IMR-90 (cell line): ENCODE results near the gene FAM83C. TPM values are rescaled to one million over a fixed set of nuclear protein-coding genes. Genes with fewer than 3 reads are reported as not detected.

Experiments used
- ATAC-seq: fragments of 200-7000 bp; cut with Tn5 transposase; 2 replicates; pipeline ENCODE4 v1.9.1; 2020; ENCODE audit warnings: low read depth, mild to moderate bottlenecking, moderate library complexity
- BruUV-seq: library from RNA; stranded (reverse); fragments of 400-500 nt; replicated peaks from 2 replicates; lab custom pipeline; 2021; lab: Mats Ljungman, UMichigan
- CTCF ChIA-PET: fragments of 300-600 bp; formaldehyde crosslinking; extraction: SDS; loops from one replicate; lab custom pipeline; 2021; ENCODE audit warnings: antibody characterized with exemption; lab: Yijun Ruan, JAX
- POLR2A ChIA-PET: fragments of 300-600 bp; sonication (Branson Sonifier 250); formaldehyde crosslinking; loops from one replicate; lab custom pipeline; 2022; ENCODE audit warnings: antibody characterized with exemption; ENCODE audit not compliant: unreplicated experiment; lab: Charles Lee
- DNase-seq: peaks from one replicate; pipeline ENCODE4 v3.0.0; 2013
- H2AFZ ChIP-seq: replicated peaks from 2 replicates; pipeline ENCODE3; 2013; ENCODE audit warnings: low read length, mild to moderate bottlenecking; ENCODE audit not compliant: poor library complexity
- H2AK5ac ChIP-seq: 2 replicates; pipeline ENCODE4 v1.6.1; 2013; ENCODE audit warnings: low read depth, low read length, inconsistent platforms
- H2AK9ac ChIP-seq: replicated peaks from 2 replicates; pipeline ENCODE3; 2013; ENCODE audit warnings: mild to moderate bottlenecking, low read depth, low read length, moderate library complexity; ENCODE audit not compliant: poor library complexity
- H2BK120ac ChIP-seq: 2 replicates; pipeline ENCODE4 v1.6.1; 2013; ENCODE audit warnings: low read depth, low read length, inconsistent platforms
- H2BK15ac ChIP-seq: 3 replicates; pipeline ENCODE4 v1.6.1; 2013; ENCODE audit warnings: low read depth, low read length, inconsistent platforms
- H2BK20ac ChIP-seq: 2 replicates; pipeline ENCODE4 v1.6.1; 2013; ENCODE audit warnings: low read depth, mild to moderate bottlenecking, inconsistent platforms, low read length, moderate library complexity
- H2BK5ac ChIP-seq: 2 replicates; pipeline ENCODE4 v1.6.1; 2013; ENCODE audit warnings: mild to moderate bottlenecking, low read depth, low read length, inconsistent platforms; ENCODE audit not compliant: poor library complexity, severe bottlenecking
- H3K14ac ChIP-seq: replicated peaks from 2 replicates; pipeline ENCODE4 v1.6.1; 2013; ENCODE audit warnings: low read depth, low read length, inconsistent platforms
- H3K18ac ChIP-seq: 2 replicates; pipeline ENCODE4 v1.6.1; 2013; ENCODE audit warnings: low read depth, low read length, control low read depth
- H3K23ac ChIP-seq: 2 replicates; pipeline ENCODE4 v1.6.1; 2013; ENCODE audit warnings: low read depth, low read length, inconsistent platforms
- H3K27ac ChIP-seq: 2 replicates; pipeline ENCODE4 v1.5.1; 2013; ENCODE audit warnings: mild to moderate bottlenecking, control low read depth, low read length; ENCODE audit not compliant: insufficient read depth
- H3K27me3 ChIP-seq: 2 replicates; pipeline ENCODE4 v1.6.1; 2013; ENCODE audit warnings: low read length; ENCODE audit not compliant: control insufficient read depth, insufficient read depth
- H3K36me3 ChIP-seq: 2 replicates; pipeline ENCODE4 v1.6.1; 2013; ENCODE audit warnings: low read length, mixed read lengths; ENCODE audit not compliant: control insufficient read depth, insufficient read depth
- H3K4ac ChIP-seq: 2 replicates; pipeline ENCODE4 v1.6.1; 2013; ENCODE audit warnings: low read depth, low read length, inconsistent platforms
- H3K4me1 ChIP-seq: 2 replicates; pipeline ENCODE4 v1.6.1; 2013; ENCODE audit warnings: low read length, mixed read lengths; ENCODE audit not compliant: control insufficient read depth, insufficient read depth
- H3K4me2 ChIP-seq: 2 replicates; pipeline ENCODE4 v1.6.1; 2013; ENCODE audit warnings: low read depth, mild to moderate bottlenecking, control low read depth, low read length, moderate library complexity
- H3K4me3 ChIP-seq: 2 replicates; pipeline ENCODE4 v1.5.1; 2013; ENCODE audit warnings: low read depth, mild to moderate bottlenecking, control low read depth, low read length, moderate library complexity; ENCODE audit not compliant: insufficient read depth
- H3K56ac ChIP-seq: 2 replicates; pipeline ENCODE4 v1.6.1; 2013; ENCODE audit warnings: low read length, inconsistent platforms; ENCODE audit not compliant: insufficient read depth; ENCODE audit errors: extremely low read depth
- H3K79me1 ChIP-seq, 2 experiments: 2 replicates each; pipeline ENCODE4 v1.6.1; 2013; ENCODE audit warnings: low read length in 2 of 2, inconsistent platforms in 1 of 2, low read depth in 1 of 2
- H3K9ac ChIP-seq: 2 replicates; pipeline ENCODE4 v1.6.1; 2013; ENCODE audit warnings: low read depth, low read length, control low read depth
- H3K9me1 ChIP-seq: 2 replicates; pipeline ENCODE4 v1.6.1; 2013; ENCODE audit warnings: low read length, inconsistent platforms; ENCODE audit not compliant: insufficient read depth
- H3K9me3 ChIP-seq: 2 replicates; pipeline ENCODE4 v1.6.1; 2013; ENCODE audit warnings: low read length; ENCODE audit not compliant: control insufficient read depth, insufficient read depth
- H4K20me1 ChIP-seq: 2 replicates; pipeline ENCODE4 v1.6.1; 2013; ENCODE audit warnings: low read length, inconsistent platforms; ENCODE audit not compliant: insufficient read depth
- H4K5ac ChIP-seq: 2 replicates; pipeline ENCODE4 v1.6.1; 2013; ENCODE audit warnings: mild to moderate bottlenecking, low read depth, low read length, control low read depth
- H4K8ac ChIP-seq, 2 experiments: 2 replicates each; pipeline ENCODE4 v1.6.1; 2013; ENCODE audit warnings: low read depth in 2 of 2, low read length in 2 of 2, control low read depth in 1 of 2, inconsistent platforms in 1 of 2
- H4K91ac ChIP-seq: 2 replicates; pipeline ENCODE4 v1.6.1; 2013; ENCODE audit warnings: low read depth, low read length, inconsistent platforms; ENCODE audit not compliant: insufficient read depth
- BHLHE40 ChIP-seq: fragments of 150-350 bp; IDR thresholded peaks from 2 replicates; pipeline ENCODE4 v1.6.1; 2016; ENCODE audit warnings: mild to moderate bottlenecking, low read depth, low read length
- CEBPB ChIP-seq: IDR thresholded peaks from 2 replicates; pipeline ENCODE4 v1.6.1; 2012; ENCODE audit warnings: low read depth, low read length, improper control_type of control experiment
- CHD1 ChIP-seq: IDR thresholded peaks from 2 replicates; pipeline ENCODE4 v1.6.1; 2012; ENCODE audit warnings: low read depth, low read length, improper control_type of control experiment
- CTCF ChIP-seq: conservative IDR thresholded peaks from 2 replicates; pipeline ENCODE4 v1.5.1; 2012; ENCODE audit warnings: mild to moderate bottlenecking, low read depth, low read length, improper control_type of control experiment
- ELK1 ChIP-seq: fragments of 150-350 bp; IDR thresholded peaks from 2 replicates; pipeline ENCODE4 v1.6.1; 2016; ENCODE audit warnings: low read depth, mild to moderate bottlenecking, low read length, moderate library complexity, borderline replicate concordance
- FOS ChIP-seq: fragments of 150-350 bp; IDR thresholded peaks from 2 replicates; pipeline ENCODE4 v1.6.1; 2016; ENCODE audit warnings: low read depth, low read length
- MAFK ChIP-seq: IDR thresholded peaks from 2 replicates; pipeline ENCODE4 v1.6.1; 2012; ENCODE audit warnings: low read depth, low read length, improper control_type of control experiment
- MAZ ChIP-seq: IDR thresholded peaks from 2 replicates; pipeline ENCODE4 v1.6.1; 2012; ENCODE audit warnings: low read depth, mild to moderate bottlenecking, low read length, improper control_type of control experiment, moderate library complexity, borderline replicate concordance
- MXI1 ChIP-seq: IDR thresholded peaks from 2 replicates; pipeline ENCODE4 v1.6.1; 2012; ENCODE audit warnings: low read depth, mild to moderate bottlenecking, low read length, moderate library complexity, borderline replicate concordance
- NFE2L2 ChIP-seq: fragments of 150-350 bp; IDR thresholded peaks from 2 replicates; pipeline ENCODE4 v1.6.1; 2016; ENCODE audit warnings: low read depth, mild to moderate bottlenecking, low read length
- POLR2A ChIP-seq: IDR thresholded peaks from 2 replicates; pipeline ENCODE4 v1.6.1; 2012; ENCODE audit warnings: mild to moderate bottlenecking, low read depth, low read length
- RAD21 ChIP-seq: IDR thresholded peaks from 2 replicates; pipeline ENCODE4 v1.6.1; 2012; ENCODE audit warnings: low read length, improper control_type of control experiment
- RCOR1 ChIP-seq: IDR thresholded peaks from 2 replicates; pipeline ENCODE4 v1.6.1; 2012; ENCODE audit warnings: mild to moderate bottlenecking, low read length, improper control_type of control experiment; ENCODE audit not compliant: insufficient replicate concordance
- RFX5 ChIP-seq: IDR thresholded peaks from 2 replicates; pipeline ENCODE4 v1.8.0; 2012; ENCODE audit warnings: low read depth, mild to moderate bottlenecking, low read length, moderate library complexity
- SMC3 ChIP-seq: fragments of 150-350 bp; IDR thresholded peaks from 2 replicates; pipeline ENCODE4 v1.6.1; 2016; ENCODE audit warnings: low read depth, mild to moderate bottlenecking, antibody characterized with exemption, low read length, moderate library complexity
- USF2 ChIP-seq: fragments of 150-350 bp; IDR thresholded peaks from 2 replicates; pipeline ENCODE4 v1.6.1; 2017; ENCODE audit warnings: mild to moderate bottlenecking, antibody characterized with exemption, low read length, low read depth
- WGBS, 2 experiments: methylation state at CpG; one replicate each; pipeline versions ENCODE4 v1.1.5 to v1.1.7; 2013; ENCODE audit warnings: missing lambda C conversion rate in 2 of 2; ENCODE audit not compliant: insufficient read length in 1 of 2; ENCODE audit errors: extremely low coverage in 2 of 2; 5-methylcytosine and 5-hydroxymethylcytosine counted together
- dilution Hi-C: fragments of 300-500 bp; cut with HindIII; formaldehyde crosslinking; loops from one replicate; pipeline ENCODE4 v1.14.3; 2018; ENCODE audit warnings: low sequenced_read_pairs; ENCODE audit not compliant: unreplicated experiment
- in situ Hi-C: fragments of 300-500 bp; cut with MboI; formaldehyde crosslinking; loops from 3 replicates; pipeline ENCODE4 v1.14.3; 2019; ENCODE audit warnings: low sequenced_read_pairs, inconsistent platforms, mixed read lengths
- intact Hi-C: fragments of 100-400 bp; cut with micrococcal nuclease; formaldehyde crosslinking; loops from 2 replicates; pipeline ENCODE4 v1.10.0; 2022
- polyA plus RNA-seq, 3 experiments: library from polyadenylated mRNA; depleted of rRNA; stranded (reverse); fragments of >200 nt; gene quantifications; 2 replicates each; pipeline ENCODE4 v1.2.3, GENCODE V29; 2012; ENCODE audit warnings: low replicate concordance in 1 of 3
- total RNA-seq: library from RNA; depleted of rRNA; stranded (reverse); fragments of >200 nt; gene quantifications from 2 replicates; pipeline ENCODE4 v1.2.3, GENCODE V29; 2012

The FAM83C gene
- total and polyA plus RNA-seq, 2 of the 4 experiments (the other 2 are of a cell fraction): 0.02 TPM; not detected in 1

GRCh38 chr20:35280523-35280922 is 11.7 kb downstream of the FAM83C start:
- Histone ChIP-seq H3K4ac (no peak overlapping the region), H2BK20ac (no peak overlapping the region), H3K4me1 (peaks cover 12% of the 10 kb centered on the region), H3K23ac (no peak overlapping the region), H2BK5ac (no peak overlapping the region), H2BK15ac (no peak overlapping the region), H3K4me3 (no peak overlapping the region), H4K91ac (no peak overlapping the region), H2BK120ac (no peak overlapping the region), H4K8ac (no peak overlapping the region), H3K27me3 (no peaks in the 10 kb centered on the region), H4K5ac (no peak overlapping the region), H3K18ac (no peak overlapping the region), H2AFZ (no peak overlapping the region), H3K14ac (no peak overlapping the region), H2AK9ac (no peak overlapping the region), H3K9me3 (no peaks in the 10 kb centered on the region), H3K79me1 (peaks cover 23 to 83% of the 10 kb centered on the region in 2 experiments), H3K9ac (no peak overlapping the region), H3K56ac (no peak overlapping the region), H3K4me2 (no peak overlapping the region), H3K27ac (no peak overlapping the region), H2AK5ac (no peak overlapping the region), H3K9me1 (peaks cover 10% of the 10 kb centered on the region), H3K36me3 (peaks cover 39% of the 10 kb centered on the region), H4K20me1 (peaks cover 4% of the 10 kb centered on the region)
- ChIA-PET CTCF (no interaction called here), POLR2A (interaction anchor here (0.7 kb wide), 1 partner anchor 174 kb away, joined by 8 read pairs; no protein-coding TSS in a partner anchor)
- dilution Hi-C loops: no loop called here
- no CpG with 5 or more reads among the region's 6 CpGs for WGBS, 2 experiments
- TF ChIP-seq MAZ: no peak
- no peak for TF ChIP-seq CHD1
- no peak for TF ChIP-seq FOS
- TF ChIP-seq CEBPB: no peak
- TF ChIP-seq CTCF: no peak
- TF ChIP-seq BHLHE40: no peak
- TF ChIP-seq USF2: no peak
- no peak for TF ChIP-seq POLR2A
- no peak for TF ChIP-seq MAFK
- no peak for TF ChIP-seq RAD21
- TF ChIP-seq NFE2L2: no peak
- no peak for TF ChIP-seq MXI1
- no peak for TF ChIP-seq RFX5
- TF ChIP-seq ELK1: no peak
- TF ChIP-seq RCOR1: no peak
- no peak for TF ChIP-seq SMC3
- no peak for ATAC-seq
- in situ Hi-C loops: no loop called here
- intact Hi-C loops: no loop called here
- DNase-seq: no peak
- no TSS peak for BruUV-seq
